K562 treated with DMSO at 1 percent for 4 hours (cell line): Measurements from ENCODE around the gene BAZ2A. TPM values are rescaled to one million over a fixed set of nuclear protein-coding genes. Genes with fewer than 3 reads are reported as not detected.

Source experiments
- total RNA-seq: library from RNA; unstranded; fragments of 300-600 nt; gene quantifications from 2 replicates; pipeline ENCODE4 v1.2.3, GENCODE V29; 2022; ENCODE audit not compliant: insufficient read depth

Gene BAZ2A
- 30.7 and 47.1 TPM in 2 replicates for total RNA-seq

GRCh38 chr12:56630180-56630632 lies at the start of gene BAZ2A:
Gene BAZ2A (minus strand): TSS chr12:56630326. CDS start chr12:56617530, 12,796 bp downstream.

GRCh38 chr12:56645717-56646446 lies 15.8 kb upstream of the BAZ2A start, which contains the start of gene ATP5F1B:
Gene ATP5F1B (minus strand): TSS chr12:56645984. CDS start chr12:56645963, 21 bp downstream.

Other genes starting within 250 kb of the BAZ2A start
- gene TIMELESS, start 180.9 kb downstream of the BAZ2A start, total RNA-seq = 42.8 and 49.4 TPM in 2 replicates
- not detected in 2 replicates for gene MIP, start 175.7 kb downstream of the BAZ2A start, total RNA-seq
- 0.61 and 0.74 TPM in 2 replicates for gene SPRYD4, start 161.7 kb downstream of the BAZ2A start, total RNA-seq
- not detected in 2 replicates for gene GLS2, start 142.2 kb downstream of the BAZ2A start, total RNA-seq
- gene RBMS2, start 108.5 kb downstream of the BAZ2A start, total RNA-seq = 0.43 and 0.75 TPM in 2 replicates
- 943 and 971 TPM in 2 replicates for gene ATP5F1B, start 15.7 kb upstream of the BAZ2A start, total RNA-seq
- gene PTGES3, start 58.0 kb upstream of the BAZ2A start, total RNA-seq = 186 and 226 TPM in 2 replicates
- 2,234 and 2,311 TPM in 2 replicates for gene NACA, start 95.0 kb upstream of the BAZ2A start, total RNA-seq
- 55.6 and 74.7 TPM in 2 replicates for gene PRIM1, start 122.0 kb upstream of the BAZ2A start, total RNA-seq
- 1.9 TPM in 1 of 2 replicates, not detected in the other for gene HSD17B6, start 133.0 kb upstream of the BAZ2A start, total RNA-seq